Right ventricle myocardium inferior (tissue), 1 donor: ENCODE measurements around the gene TSHZ2. TPM values are rescaled to one million over a fixed set of nuclear protein-coding genes. Genes with fewer than 3 reads are reported as not detected.
"Not testable (repeated sequence)": the region's sequence is repeated elsewhere in the genome, so short reads cannot be mapped to it uniquely, and the experiment has no call there.

Experiments
- ATAC-seq: fragments of 200-7000 bp; cut with Tn5 transposase; one replicate; pipeline ENCODE4 v1.9.1; 2020; ENCODE audit warnings: mild to moderate bottlenecking, moderate library complexity
- DNase-seq: peaks from one replicate; pipeline ENCODE4 v3.0.0; 2021; ENCODE audit errors: missing footprints
- intact Hi-C: fragments of 100-400 bp; cut with DNase I; formaldehyde crosslinking; loops from one replicate; pipeline ENCODE4 v1.11.0; 2022
- total RNA-seq: library from RNA; stranded (reverse); fragmentation: NEBNext Ultra II Directional; extraction: Animal tissue kit (Norgen Biotek cat#: 25700); gene quantifications from one replicate; pipeline ENCODE4 v1.2.1, GENCODE V29; 2021
- donor health status: DM: no; HTN: yes; CAD: no; lungs with severe emphysema.

Gene TSHZ2
- total RNA-seq, 1 donor from 2014 or later: 4.2 TPM

- DNase-seq: no peak
- intact Hi-C loops: no loop called here
- no peak for ATAC-seq
Measured at GRCh38 chr20:53494753-53495152, 522.6 kb downstream of the TSHZ2 start.

- no peak for ATAC-seq
Measured at GRCh38 chr20:53495398-53496092, 523.4 kb downstream of the TSHZ2 start.

GRCh38 chr20:53497246-53497645 lies 525.1 kb downstream of the TSHZ2 start:
- DNase-seq (no peak), ATAC-seq (no peak)
- intact Hi-C loops: no loop called here

More at GRCh38 chr20:53495398-53496092, 523.4 kb downstream of the TSHZ2 start:
- no peak for DNase-seq
- intact Hi-C loops: no loop called here

- DNase-seq: no peak
- intact Hi-C loops: no loop called here
- ATAC-seq: no peak
Measured at GRCh38 chr20:53498341-53498740, 526.2 kb downstream of the TSHZ2 start.

GRCh38 chr20:53500651-53501050 lies 528.5 kb downstream of the TSHZ2 start:
- DNase-seq (no peak), ATAC-seq (no peak)
- intact Hi-C loops: no loop called here

GRCh38 chr20:53502820-53503219 lies 530.7 kb downstream of the TSHZ2 start:
- ATAC-seq (no peak), DNase-seq (no peak)
- intact Hi-C loops: no loop called here

- intact Hi-C loops: no loop called here
- no peak for ATAC-seq
- no peak for DNase-seq
Measured at GRCh38 chr20:53503517-53503919, 531.4 kb downstream of the TSHZ2 start.

GRCh38 chr20:53504106-53504505 lies 531.9 kb downstream of the TSHZ2 start:
- DNase-seq, ATAC-seq, intact Hi-C loops: not testable (repeated sequence)

GRCh38 chr20:53510262-53510661 lies 538.1 kb downstream of the TSHZ2 start:
- ATAC-seq: no peak
- DNase-seq: no peak
- intact Hi-C loops: no loop called here

- DNase-seq (no peak), ATAC-seq (no peak)
- intact Hi-C loops: no loop called here
Measured at GRCh38 chr20:53510704-53511103, 538.5 kb downstream of the TSHZ2 start.

GRCh38 chr20:53512076-53512475 lies 539.9 kb downstream of the TSHZ2 start:
- ATAC-seq (no peak), DNase-seq (no peak)
- intact Hi-C loops: no loop called here

GRCh38 chr20:53513168-53513488 lies 541.0 kb downstream of the TSHZ2 start:
- intact Hi-C loops: no loop called here
- ATAC-seq: no peak
- DNase-seq: no peak

GRCh38 chr20:53513489-53514298 lies 541.5 kb downstream of the TSHZ2 start:
- no peak for DNase-seq
- intact Hi-C loops: no loop called here
- no peak for ATAC-seq

- intact Hi-C loops: no loop called here
- no peak for DNase-seq
- ATAC-seq: no peak
Measured at GRCh38 chr20:53515749-53516148, 543.6 kb downstream of the TSHZ2 start.

GRCh38 chr20:53517146-53517545 lies 545.0 kb downstream of the TSHZ2 start:
- DNase-seq (no peak), ATAC-seq (no peak)
- intact Hi-C loops: no loop called here

- ATAC-seq, DNase-seq, intact Hi-C loops: not testable (repeated sequence)
Measured at GRCh38 chr20:53521421-53521820, 549.3 kb downstream of the TSHZ2 start.

- DNase-seq: no peak
Measured at GRCh38 chr20:53522026-53522425, 549.9 kb downstream of the TSHZ2 start.

GRCh38 chr20:53522696-53523095 lies 550.5 kb downstream of the TSHZ2 start:
- intact Hi-C loops: no loop called here
- no peak for DNase-seq
- no peak for ATAC-seq

More at GRCh38 chr20:53522026-53522425, 549.9 kb downstream of the TSHZ2 start:
- intact Hi-C loops: no loop called here
- no peak for ATAC-seq

- DNase-seq, ATAC-seq, intact Hi-C loops: not testable (repeated sequence)
Measured at GRCh38 chr20:53523615-53524014, 551.5 kb downstream of the TSHZ2 start.

GRCh38 chr20:53524589-53525312 lies 552.6 kb downstream of the TSHZ2 start:
- no peak for DNase-seq
- no peak for ATAC-seq
- intact Hi-C loops: no loop called here
